Trophoblast cell (in vitro differentiated cells and primary cell): ENCODE measurements around the gene RAB5B.
"Not testable (repeated sequence)": the region's sequence is repeated elsewhere in the genome, so short reads cannot be mapped to it uniquely, and the experiment has no call there.

Experiments used
- DNase-seq, 2 donors: peaks; one replicate each; pipeline ENCODE4 v3.0.0-alpha.2; 2016
- H2AFZ ChIP-seq: 2 replicates; pipeline ENCODE4 v1.6.1; 2013; ENCODE audit warnings: low read length, moderate library complexity, mild to moderate bottlenecking; ENCODE audit not compliant: insufficient read depth, poor library complexity
- H2AK5ac ChIP-seq: 2 replicates; pipeline ENCODE4 v1.6.1; 2013; ENCODE audit warnings: mild to moderate bottlenecking, low read length
- H2BK120ac ChIP-seq: 2 replicates; pipeline ENCODE4 v1.6.1; 2013; ENCODE audit warnings: low read length, mild to moderate bottlenecking, moderate library complexity; ENCODE audit not compliant: insufficient read depth, poor library complexity
- H2BK12ac ChIP-seq: 2 replicates; pipeline ENCODE4 v1.6.1; 2013; ENCODE audit warnings: mild to moderate bottlenecking, low read length, moderate library complexity
- H2BK5ac ChIP-seq: 2 replicates; pipeline ENCODE4 v1.6.1; 2013; ENCODE audit warnings: low read length, low read depth, moderate library complexity, mild to moderate bottlenecking; ENCODE audit not compliant: poor library complexity
- H3K14ac ChIP-seq: 2 replicates; pipeline ENCODE4 v1.6.1; 2013; ENCODE audit warnings: mild to moderate bottlenecking, low read length
- H3K18ac ChIP-seq: 2 replicates; pipeline ENCODE4 v1.6.1; 2013; ENCODE audit warnings: mild to moderate bottlenecking, low read length
- H3K23ac ChIP-seq: 2 replicates; pipeline ENCODE4 v1.6.1; 2013; ENCODE audit warnings: low read length
- H3K27ac ChIP-seq: 2 replicates; pipeline ENCODE4 v1.5.1; 2013; ENCODE audit warnings: low read depth, mild to moderate bottlenecking, inconsistent platforms, low read length, moderate library complexity
- H3K27me3 ChIP-seq: 2 replicates; pipeline ENCODE4 v1.6.1; 2013; ENCODE audit warnings: inconsistent platforms, mild to moderate bottlenecking, low read length, moderate library complexity; ENCODE audit not compliant: insufficient read depth
- H3K36me3 ChIP-seq, 2 experiments: 1 replicate in 1 of 2; 2 replicates in 1 of 2; pipeline ENCODE4 v1.6.1; 2013; ENCODE audit warnings: low read length in 2 of 2, mild to moderate bottlenecking in 2 of 2, moderate library complexity in 1 of 2; ENCODE audit not compliant: insufficient read depth in 2 of 2, control insufficient read depth in 1 of 2
- H3K4ac ChIP-seq: 2 replicates; pipeline ENCODE4 v1.6.1; 2013; ENCODE audit warnings: low read depth, mild to moderate bottlenecking, low read length, moderate library complexity
- H3K4me1 ChIP-seq, 2 experiments: 1 replicate in 1 of 2; 2 replicates in 1 of 2; pipeline ENCODE4 v1.6.1; 2013; ENCODE audit warnings: low read length in 2 of 2, mild to moderate bottlenecking in 2 of 2, moderate library complexity in 1 of 2; ENCODE audit not compliant: insufficient read depth in 2 of 2, control insufficient read depth in 1 of 2
- H3K4me2 ChIP-seq: 2 replicates; pipeline ENCODE4 v1.6.1; 2013; ENCODE audit warnings: inconsistent platforms, mild to moderate bottlenecking, low read length, moderate library complexity
- H3K4me3 ChIP-seq: 2 replicates; pipeline ENCODE4 v1.5.1; 2013; ENCODE audit warnings: mild to moderate bottlenecking, low read depth, low read length, inconsistent platforms
- H3K79me1 ChIP-seq: one replicate; pipeline ENCODE4 v1.6.1; 2013; ENCODE audit warnings: low read length
- H3K79me2 ChIP-seq: 2 replicates; pipeline ENCODE4 v1.6.1; 2013; ENCODE audit warnings: low read length, mild to moderate bottlenecking; ENCODE audit not compliant: control insufficient read depth, insufficient read depth, poor library complexity
- H3K9ac ChIP-seq: 2 replicates; pipeline ENCODE4 v1.6.1; 2013; ENCODE audit warnings: mild to moderate bottlenecking, low read length
- H3K9me3 ChIP-seq: 2 replicates; pipeline ENCODE4 v1.6.1; 2013; ENCODE audit warnings: low read depth, mild to moderate bottlenecking, control low read depth, inconsistent platforms, low read length; ENCODE audit not compliant: insufficient read depth
- H4K12ac ChIP-seq: 2 replicates; pipeline ENCODE4 v1.6.1; 2013; ENCODE audit warnings: low read depth, mild to moderate bottlenecking, low read length, moderate library complexity
- H4K8ac ChIP-seq: 2 replicates; pipeline ENCODE4 v1.6.1; 2013; ENCODE audit warnings: low read depth, mild to moderate bottlenecking, low read length, moderate library complexity
- H4K91ac ChIP-seq: one replicate; pipeline ENCODE4 v1.6.1; 2013; ENCODE audit warnings: low read depth, mild to moderate bottlenecking, low read length, moderate library complexity
- WGBS: extraction: QIAGEN DNeasy Blood & Tissue Kit; methylation state at CpG from one replicate; pipeline ENCODE4 v1.1.7; 2013; ENCODE audit warnings: missing lambda C conversion rate; ENCODE audit not compliant: insufficient read length, insufficient coverage; ENCODE audit errors: extremely low coverage; 5-methylcytosine and 5-hydroxymethylcytosine counted together

Gene RAB5B

GRCh38 chr12:55985341-55985740, 11.5 kb downstream of the RAB5B start:
- H4K91ac ChIP-seq = no peak overlapping the region
- H4K12ac ChIP-seq = no peak overlapping the region
- H2BK12ac ChIP-seq = no peak overlapping the region
- H3K4ac ChIP-seq = no peak overlapping the region
- no peak overlapping the region for H2BK120ac ChIP-seq
- H3K9me3 ChIP-seq = no peaks in the 10 kb centered on the region
- no peak overlapping the region for H3K18ac ChIP-seq
- no peak overlapping the region for H3K4me2 ChIP-seq
- no peak overlapping the region for H3K14ac ChIP-seq
- peaks cover 51 to 58% of the 10 kb centered on the region in 2 experiments for H3K36me3 ChIP-seq
- no peaks in the 10 kb centered on the region for H3K79me1 ChIP-seq
- H2AFZ ChIP-seq = no peak overlapping the region
- H3K79me2 ChIP-seq = no peaks in the 10 kb centered on the region
- H3K4me3 ChIP-seq = no peak overlapping the region
- no peaks in the 10 kb centered on the region for H3K27me3 ChIP-seq
- no CpG with 5 or more reads among the region's 4 CpGs for WGBS
- H3K27ac ChIP-seq = no peak overlapping the region
- H4K8ac ChIP-seq = no peak overlapping the region
- no peak overlapping the region for H3K9ac ChIP-seq
- H2BK5ac ChIP-seq = no peak overlapping the region
- H3K23ac ChIP-seq = no peak overlapping the region
- H3K4me1 ChIP-seq = no peaks in the 10 kb centered on the region
- no peak overlapping the region for H2AK5ac ChIP-seq
- DNase-seq = peak in 1 of 2 donors; percentile 82

GRCh38 chr12:55985976-55986375, 12.1 kb downstream of the RAB5B start:
- H3K27me3 ChIP-seq, H2BK12ac ChIP-seq, H3K9ac ChIP-seq, H3K4ac ChIP-seq, H3K9me3 ChIP-seq, H3K79me1 ChIP-seq, H4K8ac ChIP-seq, H3K79me2 ChIP-seq, H3K4me2 ChIP-seq, H2BK5ac ChIP-seq, H2AFZ ChIP-seq, H4K12ac ChIP-seq, H3K14ac ChIP-seq, H4K91ac ChIP-seq, H3K23ac ChIP-seq, H3K18ac ChIP-seq, H2BK120ac ChIP-seq, H3K4me1 ChIP-seq, H3K27ac ChIP-seq, H2AK5ac ChIP-seq, H3K4me3 ChIP-seq: not testable (repeated sequence)
- H3K36me3 ChIP-seq = peaks cover 47 to 58% of the 10 kb centered on the region in 2 experiments
- WGBS = no CpG with 5 or more reads among the region's 7 CpGs
- DNase-seq = peak; percentile 77 to 83

DNA sequence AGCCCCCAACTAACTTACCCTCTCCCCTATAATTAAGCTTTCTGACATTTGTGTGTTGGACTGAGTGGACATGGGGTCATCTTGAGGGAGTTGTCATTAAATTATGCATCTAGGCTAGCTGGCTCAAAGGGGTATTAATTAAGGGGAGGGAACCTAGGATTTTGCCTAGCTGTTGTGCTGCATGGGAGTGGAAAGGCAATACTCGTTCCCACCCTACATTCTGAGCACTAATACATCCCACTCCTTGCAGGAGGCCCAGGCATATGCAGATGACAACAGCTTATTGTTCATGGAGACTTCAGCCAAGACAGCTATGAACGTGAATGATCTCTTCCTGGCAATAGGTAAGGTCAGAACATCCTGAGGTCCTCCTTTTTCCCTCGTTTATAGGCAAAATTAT, 17.2 kb downstream of the RAB5B start:
- no peak overlapping the region for H3K4me2 ChIP-seq
- H2BK5ac ChIP-seq = no peak overlapping the region
- H4K91ac ChIP-seq = no peak overlapping the region
- H3K27ac ChIP-seq = no peak overlapping the region
- peaks cover 55 to 66% of the 10 kb centered on the region in 2 experiments for H3K36me3 ChIP-seq
- H3K27me3 ChIP-seq = no peaks in the 10 kb centered on the region
- no peaks in the 10 kb centered on the region for H3K79me2 ChIP-seq
- H3K14ac ChIP-seq = no peak overlapping the region
- no peak overlapping the region for H3K4me3 ChIP-seq
- H3K4me1 ChIP-seq = no peaks in the 10 kb centered on the region
- H3K79me1 ChIP-seq = no peaks in the 10 kb centered on the region
- H3K18ac ChIP-seq = no peak overlapping the region
- no peak for DNase-seq
- no peaks in the 10 kb centered on the region for H3K9me3 ChIP-seq
- no peak overlapping the region for H3K9ac ChIP-seq
- H2BK12ac ChIP-seq = no peak overlapping the region
- H3K23ac ChIP-seq = no peak overlapping the region
- no peak overlapping the region for H4K12ac ChIP-seq
- WGBS = no CpG with 5 or more reads among the region's 3 CpGs
- H4K8ac ChIP-seq = no peak overlapping the region
- H2AK5ac ChIP-seq = no peak overlapping the region
- no peak overlapping the region for H2BK120ac ChIP-seq
- H2AFZ ChIP-seq = no peak overlapping the region
- no peak overlapping the region for H3K4ac ChIP-seq

DNA sequence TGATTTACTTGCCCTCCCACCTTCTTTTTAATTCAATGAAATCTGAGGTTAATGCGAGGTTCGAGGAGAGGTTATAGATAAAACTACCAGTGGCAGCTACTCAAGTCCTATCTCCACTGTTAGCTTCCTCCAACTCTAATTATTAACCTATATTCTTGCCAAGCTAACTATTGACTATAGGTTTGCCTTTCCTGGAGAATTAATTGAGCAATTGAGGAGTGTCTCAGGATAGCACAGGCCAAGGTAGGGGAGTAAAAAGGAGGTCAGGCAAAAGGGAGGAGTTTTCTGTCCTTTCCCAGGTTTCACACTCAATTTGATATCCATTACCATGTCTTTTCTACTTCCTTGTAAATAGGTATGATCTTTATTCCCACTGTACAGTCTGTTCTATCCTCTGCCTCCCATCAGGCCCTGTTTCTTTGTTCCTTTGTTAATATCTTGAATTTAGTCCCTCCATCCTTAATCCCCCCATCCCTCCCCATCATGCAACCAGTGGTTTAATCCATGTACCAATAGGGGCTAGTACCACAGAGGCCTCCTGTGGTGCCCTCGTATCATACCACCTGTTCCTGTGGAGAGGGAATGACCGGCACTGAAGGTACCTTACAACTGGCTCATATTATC, 19.5 kb downstream of the RAB5B start:
- no peak for DNase-seq
- no peak overlapping the region for H3K14ac ChIP-seq
- no peak overlapping the region for H3K18ac ChIP-seq
- no peak overlapping the region for H2BK120ac ChIP-seq
- no peaks in the 10 kb centered on the region for H3K9me3 ChIP-seq
- no peak overlapping the region for H4K91ac ChIP-seq
- peaks cover 4% of the 10 kb centered on the region for H3K79me1 ChIP-seq
- no peak overlapping the region for H2BK12ac ChIP-seq
- no peak overlapping the region for H2AK5ac ChIP-seq
- no peak overlapping the region for H3K4me3 ChIP-seq
- no peak overlapping the region for H2AFZ ChIP-seq
- H3K4me2 ChIP-seq = no peak overlapping the region
- H4K12ac ChIP-seq = no peak overlapping the region
- no peak overlapping the region for H3K23ac ChIP-seq
- H3K36me3 ChIP-seq = peaks cover 41 to 54% of the 10 kb centered on the region in 2 experiments
- no peak overlapping the region for H2BK5ac ChIP-seq
- no peak overlapping the region for H3K27ac ChIP-seq
- peaks cover 3 to 7% of the 10 kb centered on the region in 2 experiments for H3K4me1 ChIP-seq
- no peak overlapping the region for H4K8ac ChIP-seq
- no peak overlapping the region for H3K4ac ChIP-seq
- peaks cover 4% of the 10 kb centered on the region for H3K79me2 ChIP-seq
- H3K9ac ChIP-seq = no peak overlapping the region
- WGBS = no CpG with 5 or more reads among the region's 4 CpGs
- no peaks in the 10 kb centered on the region for H3K27me3 ChIP-seq
